ENCODE results near the gene ABHD16B.

GRCh38 chr20:63861981-63862901, 943 bp downstream of the ABHD16B start:
- TF ChIP-seq CTCF (conservative IDR thresholded peaks at IDR 0.05; ENCODE audit: low read depth in 2 of 2): no peak
- TF ChIP-seq POLR2AphosphoS5 (IDR thresholded peaks at IDR 0.05; ENCODE audit: low read depth): no peak
- TF ChIP-seq JUNB (IDR thresholded peaks at IDR 0.05; ENCODE audit: unreplicated experiment): no peak
- TF ChIP-seq CREB1 (CRISPR knock-in tag; IDR thresholded peaks at IDR 0.05; ENCODE audit: low read depth): no peak
- TF ChIP-seq ZNF114 (CRISPR knock-in tag; IDR thresholded peaks at IDR 0.05): no peak
- TF ChIP-seq REST (IDR thresholded peaks at IDR 0.05; ENCODE audit: unreplicated experiment): no peak
- no peak for TF ChIP-seq EZH2phosphoT487 (IDR thresholded peaks at IDR 0.05; ENCODE audit: unreplicated experiment)
